Measurements from ENCODE around the gene PIP5K1B. TPM values are rescaled to one million over a fixed set of nuclear protein-coding genes. Genes with fewer than 3 reads are reported as not detected.
A peak's percentile ranks its signal among the peaks of the same experiment; 100 is the strongest.

PIP5K1B gene
- total and polyA plus RNA-seq, 2 of the 13 experiments (the other 11 are each of a cell fraction or from before 2014, with no cell fraction given), result 15.8 to 17.5 TPM

- TF ChIP-seq ZZZ3 (CRISPR knock-in tag; IDR thresholded peaks at IDR 0.05; ENCODE audit: borderline replicate concordance), result peak; percentile 75; the same call in 1 of the 2 replicates
- no peak; the same call in 1 of the 2 replicates for TF ChIP-seq ZNF446 (CRISPR knock-in tag; IDR thresholded peaks at IDR 0.05)
- TF ChIP-seq ZHX1 (CRISPR knock-in tag; IDR thresholded peaks at IDR 0.05; ENCODE audit: low read depth), result no peak; the same call in 1 of the 2 replicates
- TF ChIP-seq ZNF460 (CRISPR knock-in tag; IDR thresholded peaks at IDR 0.05; ENCODE audit: borderline replicate concordance), result no peak
- TF ChIP-seq PPARG (CRISPR knock-in tag; conservative IDR thresholded peaks at IDR 0.05), result no peak
- TF ChIP-seq TFAP4 (IDR thresholded peaks at IDR 0.05; ENCODE audit: borderline replicate concordance, low read depth), result peak; percentile 5; the same call in 1 of the 2 replicates
- TF ChIP-seq PRPF4 (IDR thresholded peaks at IDR 0.05; ENCODE audit: low read depth, low read length, poor library complexity, severe bottlenecking), result no peak
- TF ChIP-seq KLF15 (CRISPR knock-in tag; IDR thresholded peaks at IDR 0.05; ENCODE audit: borderline replicate concordance), result no peak
- TF ChIP-seq ZNF546 (CRISPR knock-in tag; conservative IDR thresholded peaks at IDR 0.05), result peak; percentile 80; the same call in 1 of the 2 replicates
- TF ChIP-seq ZNF296 (CRISPR knock-in tag; conservative IDR thresholded peaks at IDR 0.05), result no peak
- 0 out of 2 replicates have a peak, but pooled peaks have one; percentile 56 for TF ChIP-seq ZBED4 (CRISPR knock-in tag; IDR thresholded peaks at IDR 0.05; ENCODE audit: borderline replicate concordance)
- no peak for TF ChIP-seq ATF3 (CRISPR knock-in tag; IDR thresholded peaks at IDR 0.05)
- TF ChIP-seq ARNTL (CRISPR knock-in tag; IDR thresholded peaks at IDR 0.05), result 0 out of 2 replicates have a peak, but pooled peaks have one; percentile 33
- no peak for TF ChIP-seq ETS1 (CRISPR knock-in tag; IDR thresholded peaks at IDR 0.05)
- no peak for TF ChIP-seq PRDM4 (CRISPR knock-in tag; IDR thresholded peaks at IDR 0.05; ENCODE audit: borderline replicate concordance)
These were observed 74.7 kb downstream of the PIP5K1B start (continued) for GRCh38 chr9:68779558-68780379.
